Activated T-helper 1 cell treated with anti-CD3 and anti-CD28 coated beads, Interleukin-2, amount 50 U/mL, for 16 hours (primary cell): ENCODE measurements around the gene UBE2E2.

ENCODE experiments used
- DNase-seq, 2 donors: peaks; one replicate each; pipeline ENCODE4 v3.0.0-alpha.2; 2020; ENCODE audit warnings: low read depth in 1 of 2, low spot score in 1 of 2

The UBE2E2 gene

GRCh38 chr3:23468203-23468602 lies 265.1 kb downstream of the UBE2E2 start:
- DNase-seq, result no peak

GRCh38 chr3:23474580-23475357 lies 271.6 kb downstream of the UBE2E2 start:
- no peak for DNase-seq

GRCh38 chr3:23475446-23475845 lies 272.3 kb downstream of the UBE2E2 start:
- no peak for DNase-seq

GRCh38 chr3:23479026-23479425 lies 275.9 kb downstream of the UBE2E2 start:
- no peak for DNase-seq

GRCh38 chr3:23479615-23480328 lies 276.6 kb downstream of the UBE2E2 start:
- no peak for DNase-seq

GRCh38 chr3:23480329-23480714 lies 277.2 kb downstream of the UBE2E2 start:
- DNase-seq, result no peak

GRCh38 chr3:23481011-23481615 lies 278.0 kb downstream of the UBE2E2 start:
- DNase-seq, result no peak

- no peak for DNase-seq
Observed at GRCh38 chr3:23481616-23482278, 278.6 kb downstream of the UBE2E2 start.

- DNase-seq, result no peak
Observed at GRCh38 chr3:23484386-23484785, 281.3 kb downstream of the UBE2E2 start.

GRCh38 chr3:23485922-23486321 lies 282.8 kb downstream of the UBE2E2 start:
- no peak for DNase-seq

- no peak for DNase-seq
Observed at GRCh38 chr3:23487015-23487414, 283.9 kb downstream of the UBE2E2 start.

GRCh38 chr3:23488618-23489017 lies 285.5 kb downstream of the UBE2E2 start:
- no peak for DNase-seq

- DNase-seq, result no peak
Observed at GRCh38 chr3:23489300-23490158, 286.4 kb downstream of the UBE2E2 start.

GRCh38 chr3:23490459-23490858 lies 287.3 kb downstream of the UBE2E2 start:
- DNase-seq, result no peak

GRCh38 chr3:23492057-23492456 lies 288.9 kb downstream of the UBE2E2 start:
- no peak for DNase-seq

GRCh38 chr3:23493889-23494288 lies 290.8 kb downstream of the UBE2E2 start:
- DNase-seq, result no peak

GRCh38 chr3:23494967-23495366 lies 291.8 kb downstream of the UBE2E2 start:
- no peak for DNase-seq

- DNase-seq, result no peak
Observed at GRCh38 chr3:23495507-23495906, 292.4 kb downstream of the UBE2E2 start.

- DNase-seq, result no peak
Observed at GRCh38 chr3:23496165-23496564, 293.0 kb downstream of the UBE2E2 start.

- no peak for DNase-seq
Observed at GRCh38 chr3:23497156-23497555, 294.0 kb downstream of the UBE2E2 start.
